Esophagus muscularis mucosa (tissue), 2 donors: Measurements from ENCODE around the gene PODNL1.

Experiments used
- POLR2A ChIP-seq: fragments of 450-650 bp; IDR thresholded peaks from one replicate; pipeline ENCODE4 v1.6.1; 2017; ENCODE audit warnings: antibody characterized with exemption, moderate library complexity, mild to moderate bottlenecking, low read depth
- POLR2AphosphoS5 ChIP-seq, 2 donors: sonication (generic); formaldehyde crosslinking; IDR thresholded peaks; one replicate each; pipeline ENCODE4 v1.6.1; 2017; ENCODE audit warnings: antibody characterized with exemption in 2 of 2

- TF ChIP-seq POLR2AphosphoS5 (IDR thresholded peaks at IDR 0.05) (no peak), POLR2A (no peak)
These were observed 31.7 kb upstream of the PODNL1 start for GRCh38 chr19:13969897-13970296.
